NCI-H748 (cell line): ENCODE measurements around the gene TSTD1.
"Not testable (repeated sequence)": the region's sequence is repeated elsewhere in the genome, so short reads cannot be mapped to it uniquely, and the experiment has no call there.

Experiments
- DNase-seq: peaks from one replicate; lab custom pipeline; 2025; ENCODE audit not compliant: unreplicated experiment; lab: John Stamatoyannopoulos, UW

The TSTD1 gene

DNA sequence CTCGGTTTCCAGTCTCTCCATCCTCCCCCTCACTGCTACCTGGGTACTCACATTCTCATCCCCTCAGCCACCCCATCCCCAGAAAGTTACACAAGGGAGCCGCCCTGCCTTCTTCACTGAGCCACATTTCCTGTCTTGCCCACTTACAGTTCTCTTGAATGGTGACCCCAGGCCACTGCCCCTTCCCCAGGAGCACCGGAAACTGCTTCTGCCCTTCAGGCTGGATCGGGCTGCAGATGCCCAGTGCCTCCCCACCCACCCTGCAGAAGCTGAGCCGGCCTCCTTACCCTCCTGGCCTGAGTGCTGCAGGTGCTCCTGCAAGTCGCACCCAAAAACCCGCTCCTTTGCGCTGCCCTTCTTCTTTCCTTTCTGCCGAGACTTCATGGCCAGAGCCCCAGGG is 30.5 kb upstream of the TSTD1 start:
- no peak for DNase-seq

- DNase-seq: no peak
These were observed 29.8 kb upstream of the TSTD1 start for GRCh38 chr1:161068306-161069234.

DNA sequence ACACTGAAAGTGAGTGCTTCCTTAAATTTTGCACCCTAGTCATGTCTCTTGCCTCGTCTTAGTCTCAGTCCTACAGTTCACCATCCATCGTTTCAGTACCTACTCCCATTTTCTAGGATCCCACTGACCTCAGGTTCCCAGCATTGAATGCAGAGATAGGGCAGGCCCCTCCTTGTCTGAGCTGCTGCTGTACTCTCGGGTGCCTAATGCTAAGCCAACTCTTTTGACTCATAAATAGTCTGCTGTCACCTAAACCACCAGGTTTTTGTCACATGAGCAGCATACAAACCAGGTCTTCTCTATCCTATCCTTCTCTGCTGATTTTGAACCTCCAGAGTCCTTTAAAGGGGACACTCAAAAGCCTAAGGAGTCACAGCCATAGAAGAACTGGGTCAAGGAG is 27.9 kb upstream of the TSTD1 start:
- no peak for DNase-seq

DNA sequence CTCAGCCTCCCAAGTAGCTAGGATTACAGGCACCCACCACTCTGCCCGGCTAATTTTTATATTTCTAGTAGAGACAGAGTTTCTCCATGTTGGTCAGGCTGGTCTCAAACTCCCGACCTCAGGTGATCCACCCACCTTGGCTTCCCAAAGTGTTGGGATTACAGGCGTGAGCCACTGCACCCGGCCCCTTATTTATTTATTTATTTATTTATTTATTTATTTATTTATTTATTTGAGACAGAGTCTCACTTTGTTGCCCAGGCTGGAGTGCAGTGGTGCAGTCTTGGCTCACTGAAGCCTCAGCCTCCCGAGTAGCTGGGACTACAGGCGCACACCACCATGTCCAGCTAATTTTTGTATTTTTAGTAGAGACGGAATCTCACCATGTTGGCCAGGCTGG is 26.9 kb upstream of the TSTD1 start:
- DNase-seq: not testable (repeated sequence)

DNA sequence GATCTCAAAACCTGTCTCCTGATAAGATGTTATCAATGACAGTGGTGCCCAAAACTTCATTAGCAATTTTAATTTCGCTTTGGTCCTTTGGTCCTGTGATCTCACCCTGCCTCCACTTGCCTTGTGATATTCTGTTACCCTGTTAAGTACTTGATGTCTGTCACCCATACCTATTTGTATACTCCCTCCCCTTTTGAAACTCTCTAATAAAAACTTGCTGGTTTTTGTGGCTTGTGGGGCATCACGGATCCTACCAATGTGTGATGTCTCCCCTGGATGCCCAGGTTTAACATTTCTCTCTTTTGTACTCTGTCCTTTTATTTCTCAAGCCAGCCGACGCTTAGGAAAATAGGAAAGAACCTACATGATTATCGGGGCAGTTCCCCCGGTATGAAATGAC is 25.2 kb upstream of the TSTD1 start:
- DNase-seq: not testable (repeated sequence)

- no peak for DNase-seq
These were observed 22.7 kb upstream of the TSTD1 start for GRCh38 chr1:161061419-161061818.

DNA sequence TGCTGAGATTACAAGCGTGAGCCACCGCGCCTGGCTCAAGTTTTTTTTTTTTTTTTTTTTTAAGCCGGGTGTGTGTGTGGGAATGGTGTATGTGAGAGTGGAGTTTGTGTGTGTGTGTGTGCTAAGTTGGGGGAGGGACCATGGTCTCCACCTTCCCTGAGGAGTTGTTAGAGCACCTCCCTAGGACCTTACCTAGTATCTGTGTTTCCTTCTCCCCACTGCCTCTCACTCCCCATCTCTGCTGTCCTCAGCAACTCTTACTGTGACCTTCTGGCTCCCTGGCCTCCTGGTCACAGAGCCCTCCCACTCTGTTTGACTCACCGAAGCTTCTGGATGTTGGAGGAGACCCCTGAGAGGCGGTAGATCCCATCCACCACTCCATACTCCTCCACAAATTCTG is 20.5 kb upstream of the TSTD1 start:
- no peak for DNase-seq

DNA sequence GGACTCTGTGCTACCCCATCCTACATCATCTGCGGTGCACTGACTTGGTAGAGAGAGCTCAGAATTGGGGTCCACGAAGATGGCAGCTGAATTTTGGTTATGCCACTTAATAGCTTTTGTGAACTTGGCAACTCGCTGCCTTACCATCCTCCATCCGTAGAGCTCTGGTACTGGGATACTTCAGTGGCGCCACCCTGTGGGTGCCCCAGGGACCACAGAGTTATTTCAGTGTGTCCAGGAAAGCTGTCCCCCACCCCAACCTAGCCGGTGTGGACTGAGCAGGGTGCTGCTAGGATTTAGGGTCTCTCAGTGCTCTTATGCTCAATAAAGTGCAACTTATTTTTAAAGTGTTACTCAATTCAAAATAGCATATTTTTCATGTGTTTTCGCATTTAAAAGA is 16.0 kb upstream of the TSTD1 start:
- no peak for DNase-seq

DNA sequence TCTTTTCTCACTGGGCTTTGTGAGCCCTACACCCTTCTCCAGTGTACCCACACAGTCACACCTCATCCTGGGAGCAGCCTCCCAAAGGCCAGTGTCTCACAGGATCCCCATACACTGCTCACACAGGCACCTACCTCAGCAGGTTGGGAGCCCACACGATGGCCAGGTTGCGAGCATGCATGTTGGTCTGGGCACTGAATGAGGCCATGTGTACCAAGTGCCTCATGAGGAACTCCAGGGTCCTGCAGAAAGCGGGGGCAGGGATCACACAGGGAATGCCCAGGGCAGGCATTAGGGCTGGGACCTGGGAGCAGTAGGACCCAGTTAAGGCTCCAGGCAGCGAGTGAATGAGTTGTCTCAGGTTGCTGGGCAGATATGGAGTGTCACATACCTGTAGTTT is 15.5 kb upstream of the TSTD1 start:
- DNase-seq: no peak

- no peak for DNase-seq
These were observed 14.1 kb upstream of the TSTD1 start for GRCh38 chr1:161052899-161053298.

GRCh38 chr1:161051219-161051618 is 12.5 kb upstream of the TSTD1 start:
- DNase-seq: no peak

DNA sequence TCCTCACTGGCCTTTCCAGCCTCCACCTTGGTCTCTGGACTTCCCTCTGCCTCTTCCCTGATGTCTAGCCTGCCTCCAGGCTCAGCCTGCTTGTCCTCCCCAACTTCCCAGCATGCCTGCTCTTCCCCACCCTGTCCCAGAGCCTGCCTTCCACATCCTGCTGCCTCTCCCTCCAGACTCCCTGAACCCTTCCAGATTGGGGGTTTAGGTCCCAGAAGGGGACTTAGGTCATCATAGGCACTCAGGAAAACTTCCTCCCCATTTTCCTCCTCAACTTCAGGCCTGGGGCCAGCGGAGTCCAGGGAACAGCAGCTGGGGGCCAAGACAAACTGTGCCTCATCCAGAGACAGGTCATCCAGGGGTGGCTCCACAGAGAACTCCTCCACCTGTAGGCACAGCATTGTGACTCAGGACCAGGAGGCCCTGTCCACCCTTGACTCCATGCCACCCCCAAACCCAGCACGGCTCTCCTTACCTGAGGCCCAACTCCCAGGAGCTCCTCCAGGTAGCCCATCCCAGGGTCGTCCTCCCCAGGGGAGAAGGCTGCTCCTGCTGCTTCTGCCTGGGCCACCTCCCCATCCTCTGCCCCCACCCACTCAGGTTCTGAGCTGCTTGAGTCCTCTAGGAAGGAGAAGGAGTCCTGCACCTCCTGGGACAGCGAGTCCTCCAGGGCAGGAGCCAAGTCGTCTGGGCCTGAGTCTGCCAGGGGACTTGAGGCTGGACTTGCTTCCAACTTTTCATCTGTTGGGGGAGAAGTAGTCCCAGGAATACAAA is 10.4 kb upstream of the TSTD1 start:
- DNase-seq: no peak

DNA sequence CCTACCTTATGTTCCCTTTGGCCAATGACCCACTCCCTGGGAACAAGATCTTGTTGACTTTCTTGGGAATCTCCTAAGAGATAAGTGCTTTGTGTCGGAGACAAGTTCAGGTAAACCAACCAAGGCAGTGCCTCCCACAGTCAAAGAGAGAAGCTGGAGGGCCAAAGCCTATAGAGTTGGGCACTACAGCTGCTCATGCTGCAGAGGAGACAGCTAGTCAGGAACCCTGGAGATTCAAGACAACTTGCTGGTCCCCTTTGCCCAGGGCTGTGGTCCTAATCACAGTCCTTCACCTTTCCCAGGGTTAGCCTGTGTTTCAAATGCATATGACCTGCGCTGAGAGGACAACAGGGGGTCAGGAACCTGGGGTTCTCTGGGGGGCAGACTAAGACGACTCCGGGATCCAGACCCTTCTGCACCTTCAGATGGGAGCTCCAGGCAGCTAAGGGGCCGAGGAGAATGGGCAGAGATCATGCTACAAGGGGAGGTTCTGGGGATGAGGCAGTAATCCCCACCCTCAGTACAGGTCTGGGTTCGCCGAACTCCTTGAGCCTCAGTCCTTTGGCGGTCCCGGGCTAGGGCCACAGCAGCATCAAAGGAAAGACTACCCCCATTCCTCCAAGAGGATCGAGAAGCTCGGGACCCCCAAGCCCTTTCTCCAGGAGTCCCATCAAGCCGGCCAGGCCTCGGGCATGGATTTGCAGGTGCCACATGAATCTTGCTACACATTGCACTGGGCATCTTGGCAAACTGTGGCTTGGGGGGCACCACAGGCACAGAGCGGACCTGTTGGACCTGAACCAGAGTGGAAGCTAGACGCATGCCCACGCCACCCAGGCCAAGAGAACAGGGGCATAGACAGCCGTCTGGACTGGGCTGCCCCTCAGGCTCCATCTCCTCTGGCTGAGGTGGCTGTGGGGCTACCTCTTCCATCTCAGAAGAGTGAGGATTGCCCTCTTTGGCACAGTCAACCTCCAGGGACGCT is 9.0 kb upstream of the TSTD1 start:
- DNase-seq: no peak

DNA sequence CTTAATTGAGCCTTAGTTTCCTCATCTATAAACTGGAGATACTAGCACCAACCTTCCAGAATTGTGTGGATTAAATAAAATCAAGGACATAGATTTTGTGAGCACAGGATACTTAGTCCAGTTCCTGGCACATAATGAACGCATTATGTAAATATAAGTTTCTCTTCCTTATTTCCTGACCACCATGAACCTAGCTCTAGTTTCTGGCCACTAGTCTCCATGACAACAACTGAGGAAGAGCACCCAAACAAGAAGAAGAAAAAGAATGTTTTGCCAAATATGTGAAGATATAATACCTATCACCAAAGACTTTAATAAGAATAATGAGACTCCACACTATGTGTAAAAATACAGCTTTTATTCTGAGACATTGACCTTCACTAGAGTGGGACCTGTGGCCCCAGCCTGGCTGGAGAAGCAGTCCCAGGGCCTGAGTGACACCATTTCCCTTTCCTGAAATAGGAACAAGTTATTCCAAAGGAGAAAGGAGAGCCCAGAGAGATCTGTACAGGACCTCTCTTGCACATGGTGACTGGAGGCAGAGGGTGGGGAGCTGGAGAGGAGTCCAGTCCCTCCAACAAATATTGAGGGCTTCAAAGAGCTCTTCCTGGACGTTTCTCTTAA is 8.0 kb upstream of the TSTD1 start:
- DNase-seq: peak; percentile 23

GRCh38 chr1:161045736-161046604 is 7.2 kb upstream of the TSTD1 start, which contains the start of gene USF1:
TSS of gene USF1 (minus strand) at chr1:161045977. CDS start at chr1:161043275, 2,702 bp downstream.
- DNase-seq: peak; percentile 95

DNA sequence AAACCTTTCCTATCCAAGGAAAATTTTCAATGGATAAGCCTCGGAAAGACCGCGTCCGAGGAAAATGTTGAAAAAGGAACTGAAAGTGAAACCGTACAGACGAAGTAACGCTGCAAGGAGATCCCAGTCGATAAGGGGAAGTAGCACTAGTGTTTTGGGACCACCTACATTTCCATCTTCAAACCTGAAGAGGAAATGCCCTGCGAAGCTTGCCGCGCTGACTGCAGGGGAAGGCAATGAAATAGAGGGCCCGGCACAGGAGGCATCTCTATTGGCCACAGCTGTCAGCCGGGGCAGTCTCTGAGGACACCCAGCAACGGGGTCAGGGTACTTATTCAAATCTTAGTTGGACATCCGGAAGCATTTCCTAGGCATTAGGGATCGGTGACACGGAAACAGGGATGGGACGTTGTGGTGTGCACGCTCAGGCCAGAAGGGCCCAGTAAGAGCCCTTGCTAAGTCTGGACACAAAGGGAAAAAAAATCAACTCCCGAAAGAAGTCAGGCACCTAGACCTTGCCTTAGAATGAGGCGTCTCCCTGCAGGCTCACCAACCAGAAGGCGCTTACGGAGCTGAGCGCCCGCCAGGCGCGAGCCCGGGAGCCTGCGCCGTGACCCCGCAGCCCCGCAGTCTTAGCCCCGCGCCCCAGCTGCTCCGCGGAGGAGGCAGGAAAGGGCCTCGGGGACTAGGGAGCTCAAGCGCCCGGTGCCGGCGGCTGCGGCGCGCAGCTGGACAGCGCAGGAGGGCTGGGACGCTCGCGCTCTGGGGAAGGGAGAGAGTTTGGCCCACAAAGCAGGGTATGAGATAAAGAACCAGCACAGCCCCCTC is 6.4 kb upstream of the TSTD1 start:
- peak; percentile 80 for DNase-seq

GRCh38 chr1:161044535-161044907 is 5.8 kb upstream of the TSTD1 start:
- no peak for DNase-seq

GRCh38 chr1:161039546-161039945 is 782 bp upstream of the TSTD1 start:
- no peak for DNase-seq

- DNase-seq: no peak
These were observed 386 bp upstream of the TSTD1 start for GRCh38 chr1:161039154-161039545.
